ENCODE results near the gene CAPN5. TPM values are rescaled to one million over a fixed set of nuclear protein-coding genes. Genes with fewer than 3 reads are reported as not detected.

Gene CAPN5
- total and polyA plus RNA-seq, 2 donors from 2014 or later = 20.0 to 36.0 TPM

- intact Hi-C loops (cut with DNase I) = no loop called here
- H3K27ac ChIP-seq (ENCODE audit: low read depth in 2 of 2, low read length in 2 of 2) = no peak overlapping the region
- no peaks in the 10 kb centered on the region for H3K36me3 ChIP-seq (ENCODE audit: control insufficient read depth in 2 of 3, insufficient read depth in 3 of 3, low read length in 3 of 3)
- DNase-seq (no peak), FAIRE-seq (no peak)
- H3K27me3 ChIP-seq (ENCODE audit: control insufficient read depth, insufficient read depth, low read length) = no peaks in the 10 kb centered on the region
- no peak for TF ChIP-seq CTCF (IDR thresholded peaks at IDR 0.05; ENCODE audit: borderline replicate concordance, extremely low read depth, insufficient read depth)
- no peak overlapping the region for H3K9ac ChIP-seq (ENCODE audit: low read length in 3 of 3)
- no peaks in the 10 kb centered on the region for H3K9me3 ChIP-seq (ENCODE audit: control insufficient read depth in 2 of 3, insufficient read depth in 1 of 3, low read length in 3 of 3)
- H3K4me3 ChIP-seq (ENCODE audit: low read length in 3 of 3) = no peak overlapping the region
- H3K4me1 ChIP-seq (ENCODE audit: control insufficient read depth in 2 of 3, insufficient read depth in 2 of 3, low read depth in 1 of 3, low read length in 3 of 3) = peaks cover 0 to 10% (median 9%) of the 10 kb centered on the region in 3 donors
These were observed 12.9 kb downstream of the CAPN5 start for GRCh38 chr11:77079666-77080065.

- no peak for TF ChIP-seq CTCF (IDR thresholded peaks at IDR 0.05; ENCODE audit: borderline replicate concordance, extremely low read depth, insufficient read depth)
- Histone ChIP-seq H3K9ac (ENCODE audit: low read length in 3 of 3) (no peak overlapping the region), H3K4me3 (ENCODE audit: low read length in 3 of 3) (no peak overlapping the region), H3K27me3 (ENCODE audit: control insufficient read depth, insufficient read depth, low read length) (no peaks in the 10 kb centered on the region), H3K9me3 (ENCODE audit: control insufficient read depth in 2 of 3, insufficient read depth in 1 of 3, low read length in 3 of 3) (no peaks in the 10 kb centered on the region), H3K36me3 (ENCODE audit: control insufficient read depth in 2 of 3, insufficient read depth in 3 of 3, low read length in 3 of 3) (no peaks in the 10 kb centered on the region), H3K27ac (ENCODE audit: low read depth in 2 of 2, low read length in 2 of 2) (no peak overlapping the region), H3K4me1 (ENCODE audit: control insufficient read depth in 2 of 3, insufficient read depth in 2 of 3, low read depth in 1 of 3, low read length in 3 of 3) (peaks cover 0 to 9% (median 9%) of the 10 kb centered on the region in 3 donors)
- FAIRE-seq = no peak
- peak in 1 of 5 donors; percentile 28 for DNase-seq
- intact Hi-C loops (cut with DNase I) = no loop called here
These were observed 14.0 kb downstream of the CAPN5 start for GRCh38 chr11:77080643-77081210.

GRCh38 chr11:77081381-77081851 is 14.6 kb downstream of the CAPN5 start:
- Histone ChIP-seq H3K27me3 (ENCODE audit: control insufficient read depth, insufficient read depth, low read length) (no peaks in the 10 kb centered on the region), H3K4me3 (ENCODE audit: low read length in 3 of 3) (no peak overlapping the region), H3K36me3 (ENCODE audit: control insufficient read depth in 2 of 3, insufficient read depth in 3 of 3, low read length in 3 of 3) (no peaks in the 10 kb centered on the region), H3K27ac (ENCODE audit: low read depth in 2 of 2, low read length in 2 of 2) (no peak overlapping the region), H3K9ac (ENCODE audit: low read length in 3 of 3) (no peak overlapping the region), H3K9me3 (ENCODE audit: control insufficient read depth in 2 of 3, insufficient read depth in 1 of 3, low read length in 3 of 3) (no peaks in the 10 kb centered on the region), H3K4me1 (ENCODE audit: control insufficient read depth in 2 of 3, insufficient read depth in 2 of 3, low read depth in 1 of 3, low read length in 3 of 3) (peaks cover 0 to 12% (median 10%) of the 10 kb centered on the region in 3 donors)
- intact Hi-C loops (cut with DNase I) = no loop called here
- FAIRE-seq (no peak), DNase-seq (peak in 1 of 5 donors; percentile 59)
- no peak for TF ChIP-seq CTCF (IDR thresholded peaks at IDR 0.05; ENCODE audit: borderline replicate concordance, extremely low read depth, insufficient read depth)

Data from kidney (tissue), 14 donors.